Right renal cortex interstitium (tissue), 3 donors: ENCODE data around the gene SEC11C. TPM values are rescaled to one million over a fixed set of nuclear protein-coding genes. Genes with fewer than 3 reads are reported as not detected.

Source experiments
- DNase-seq, 3 donors: peaks; one replicate each; pipeline ENCODE4 v3.0.0-alpha.2; 2013; ENCODE audit warnings: low read depth in 3 of 3, low spot score in 2 of 3
- polyA plus RNA-seq, 3 donors: library from polyadenylated mRNA; unstranded; fragments of 120-200 nt; gene quantifications; one replicate each; pipeline ENCODE4 v1.2.1, GENCODE V29; 2013; ENCODE audit not compliant: insufficient read length in 3 of 3

SEC11C gene
- polyA plus RNA-seq, 3 donors: 69.1 to 83.3 (median 72.9) TPM

DNA sequence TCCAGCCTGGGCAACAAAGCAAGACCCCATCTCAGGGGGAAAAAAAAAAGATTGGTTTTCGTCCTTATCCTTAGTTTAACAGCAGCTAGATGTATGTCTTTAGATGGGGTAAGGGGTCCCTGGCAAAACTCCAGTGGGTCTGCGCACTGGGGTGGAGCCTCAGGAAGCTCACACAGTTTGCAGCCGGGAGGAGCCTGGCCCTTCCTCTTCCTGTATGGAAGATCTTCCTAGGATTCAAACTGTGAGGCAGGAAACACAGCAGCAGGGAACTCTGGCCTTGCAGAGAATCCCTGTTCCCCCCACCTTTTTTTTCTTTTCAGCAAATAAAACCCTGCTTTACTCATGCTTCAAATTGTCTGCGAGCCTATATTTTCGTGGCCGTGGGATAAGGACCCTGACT lies 67.8 kb downstream of the SEC11C start:
- no peak for DNase-seq

Other genes starting within 250 kb of the SEC11C start
- 1 to 10 TPM in 2 of 3 donors, not detected in 1; 1.5 to 1.6 TPM for gene GRP, start 80.3 kb downstream of the SEC11C start, polyA plus RNA-seq
- not detected for gene RAX, start 133.6 kb downstream of the SEC11C start, polyA plus RNA-seq
- gene CPLX4, start 178.8 kb downstream of the SEC11C start, polyA plus RNA-seq: under 1 TPM; 0.11 to 0.22 (median 0.18) TPM
- gene LMAN1, start 219.4 kb downstream of the SEC11C start, polyA plus RNA-seq: 100 to 1,000 TPM; 108 to 114 (median 109) TPM